HL-60 (cell line): ENCODE data around the gene WDR43.

Source experiments
- DNase-seq, 2 experiments: peaks; one replicate each; pipeline ENCODE4 v3.0.0-alpha.2; 2010 to 2020; ENCODE audit warnings: low read depth in 1 of 2, low spot score in 1 of 2
- H3K27ac ChIP-seq: fragments of 250-450 bp; sonication (Bioruptor Pico); replicated peaks from 2 replicates; pipeline ENCODE4 v1.5.1; 2020; ENCODE audit warnings: mild to moderate bottlenecking, moderate library complexity
- H3K27me3 ChIP-seq: fragments of 250-450 bp; sonication (Bioruptor Pico); 2 replicates; pipeline ENCODE4 v1.5.1; 2021; ENCODE audit warnings: mild to moderate bottlenecking, moderate library complexity; ENCODE audit not compliant: insufficient read depth, poor library complexity, severe bottlenecking
- H3K4me3 ChIP-seq: replicated peaks from 2 replicates; pipeline ENCODE4 v1.5.1; 2011; ENCODE audit warnings: mild to moderate bottlenecking, control low read depth, low read length; ENCODE audit not compliant: insufficient read depth
- CTCF ChIP-seq: IDR thresholded peaks from one replicate; pipeline ENCODE4 v1.5.1; 2011; ENCODE audit warnings: low read length, control low read depth, inconsistent platforms; ENCODE audit not compliant: insufficient read depth
- GABPA ChIP-seq: IDR thresholded peaks from 2 replicates; pipeline ENCODE4 v1.6.1; 2012; ENCODE audit warnings: low read depth
- POLR2AphosphoS5 ChIP-seq: IDR thresholded peaks from 2 replicates; pipeline ENCODE4 v1.6.1; 2012; ENCODE audit warnings: low read depth
- REST ChIP-seq: IDR thresholded peaks from 2 replicates; pipeline ENCODE4 v1.6.1; 2012; ENCODE audit warnings: low read depth; ENCODE audit not compliant: insufficient replicate concordance
- SPI1 ChIP-seq: IDR thresholded peaks from 2 replicates; pipeline ENCODE4 v1.6.1; 2012; ENCODE audit warnings: low read depth, mild to moderate bottlenecking, borderline replicate concordance

The WDR43 gene

GRCh38 chr2:28970464-28971160 lies 76.1 kb downstream of the WDR43 start:
- H3K27me3 ChIP-seq: no peaks in the 10 kb centered on the region
- no peak overlapping the region for H3K4me3 ChIP-seq
- H3K27ac ChIP-seq: no peak overlapping the region
- TF ChIP-seq CTCF (no peak), REST (no peak), POLR2AphosphoS5 (no peak), SPI1 (no peak), GABPA (no peak)
- DNase-seq: no peak

- Histone ChIP-seq H3K27me3 (no peaks in the 10 kb centered on the region), H3K4me3 (no peak overlapping the region), H3K27ac (no peak overlapping the region)
- DNase-seq: no peak
- TF ChIP-seq CTCF: no peak
- no peak for TF ChIP-seq REST
- TF ChIP-seq POLR2AphosphoS5: no peak
- no peak for TF ChIP-seq SPI1
- TF ChIP-seq GABPA: no peak
These were observed 78.4 kb downstream of the WDR43 start for GRCh38 chr2:28972778-28973335.

- H3K27me3 ChIP-seq: no peaks in the 10 kb centered on the region
- H3K4me3 ChIP-seq: no peak overlapping the region
- H3K27ac ChIP-seq: no peak overlapping the region
- TF ChIP-seq POLR2AphosphoS5 (no peak), REST (no peak), GABPA (no peak), CTCF (no peak), SPI1 (no peak)
- no peak for DNase-seq
These were observed 79.8 kb downstream of the WDR43 start for GRCh38 chr2:28974252-28974651.
